Stromal cell of bone marrow (primary cell): ENCODE measurements around the gene SDK2.

Experiments
- DNase-seq: peaks from one replicate; pipeline ENCODE4 v3.0.0-alpha.2; 2012; ENCODE audit warnings: low read depth

Gene SDK2

DNA sequence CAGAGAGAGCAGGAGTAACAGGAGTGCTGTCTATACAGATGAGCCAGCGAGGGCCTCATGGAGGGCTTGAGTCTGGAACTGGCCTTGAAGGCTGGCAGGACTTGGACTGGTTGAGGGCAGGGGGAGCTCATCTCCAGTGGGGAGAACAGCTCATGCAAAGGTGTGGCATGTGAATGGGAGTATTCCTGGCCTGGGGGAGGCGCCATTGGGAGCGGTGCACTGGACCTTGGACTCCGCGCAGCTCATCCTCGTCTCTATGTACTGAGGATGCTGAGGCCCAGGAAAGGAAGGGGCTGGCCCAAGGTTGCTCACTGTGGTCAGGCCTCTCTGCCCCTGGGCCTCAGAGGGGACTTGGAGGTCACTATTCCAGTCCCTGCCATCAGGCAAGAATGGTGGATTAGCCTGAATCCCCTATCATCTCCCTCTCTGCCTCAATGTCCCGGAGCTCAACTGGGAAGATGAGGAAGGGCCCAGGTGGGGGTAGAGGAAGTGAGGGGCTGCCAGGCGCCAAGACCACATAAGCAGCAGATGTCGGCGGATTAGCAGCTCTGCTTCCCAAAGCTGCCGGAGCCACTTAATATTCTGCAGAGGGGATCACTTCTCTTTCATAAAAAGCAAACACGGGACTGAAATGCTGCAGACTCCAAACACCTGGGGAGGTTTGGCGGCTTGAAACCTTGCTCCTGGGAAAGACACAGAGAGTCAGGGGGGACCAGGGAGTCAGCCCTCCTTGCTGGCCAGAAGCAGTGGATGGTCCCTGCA is 88.9 kb downstream of the SDK2 start:
- DNase-seq: no peak

DNA sequence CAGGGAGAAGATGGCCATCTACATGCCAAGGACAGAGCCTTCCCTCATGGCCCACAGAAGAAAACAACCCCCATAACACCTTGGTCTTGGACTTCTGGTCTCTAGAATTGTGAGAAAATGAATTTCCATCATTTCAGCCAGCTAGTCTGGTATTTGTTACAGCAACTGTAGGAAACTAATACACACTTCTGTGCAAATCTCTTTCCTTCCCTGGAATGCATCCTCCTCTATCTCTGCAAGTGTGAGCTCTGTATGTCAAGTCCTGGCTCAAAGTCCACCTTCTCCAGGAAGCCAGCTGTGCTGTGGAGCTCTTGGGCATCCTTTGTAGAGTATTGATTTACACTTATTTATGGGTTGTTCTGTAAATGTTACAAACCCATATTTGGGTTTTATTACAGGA is 89.7 kb downstream of the SDK2 start:
- DNase-seq: no peak

- no peak for DNase-seq
Observed at GRCh38 chr17:73553311-73553710, 90.9 kb downstream of the SDK2 start.

GRCh38 chr17:73552300-73553048 is 91.8 kb downstream of the SDK2 start:
- no peak for DNase-seq

DNA sequence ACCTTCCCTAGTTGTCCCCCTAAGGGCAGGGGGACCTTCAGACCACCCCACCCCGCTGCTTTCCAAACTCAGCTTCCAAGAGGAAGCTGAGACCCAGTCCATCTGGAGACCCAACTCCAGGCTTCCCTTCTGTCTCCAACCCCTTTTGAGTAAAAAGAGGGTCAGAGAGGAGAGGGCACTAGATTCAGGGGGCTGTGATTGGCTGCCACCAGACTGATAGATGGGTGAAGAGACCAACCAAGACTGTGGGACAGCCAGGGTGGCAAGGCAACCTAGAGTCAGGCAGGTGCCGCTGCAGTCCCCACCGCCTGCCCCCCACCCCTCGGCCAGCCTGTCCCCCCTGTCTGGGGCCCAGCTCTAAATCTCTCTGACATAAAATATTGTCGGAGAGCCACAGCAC is 92.5 kb downstream of the SDK2 start:
- DNase-seq: no peak

DNA sequence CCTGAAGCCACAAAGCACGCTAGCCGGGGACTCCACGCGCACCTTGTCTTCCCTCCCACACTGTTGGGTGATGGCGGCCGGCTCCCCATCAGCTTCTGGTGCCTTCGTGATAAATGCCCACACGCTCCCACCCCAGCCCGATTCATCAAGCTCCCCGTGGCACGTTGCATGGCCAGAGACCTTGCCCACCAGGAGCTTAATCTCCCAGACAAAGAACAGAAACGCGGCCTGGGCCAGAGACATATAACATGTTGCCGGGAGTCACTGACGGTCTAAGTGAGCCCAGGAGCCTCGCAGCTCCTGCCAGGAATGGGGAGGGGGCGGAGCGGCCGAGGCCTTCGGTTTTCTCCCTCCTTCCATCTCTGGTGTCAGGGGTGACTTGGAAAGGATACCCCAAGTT is 93.1 kb downstream of the SDK2 start:
- DNase-seq: no peak

DNA sequence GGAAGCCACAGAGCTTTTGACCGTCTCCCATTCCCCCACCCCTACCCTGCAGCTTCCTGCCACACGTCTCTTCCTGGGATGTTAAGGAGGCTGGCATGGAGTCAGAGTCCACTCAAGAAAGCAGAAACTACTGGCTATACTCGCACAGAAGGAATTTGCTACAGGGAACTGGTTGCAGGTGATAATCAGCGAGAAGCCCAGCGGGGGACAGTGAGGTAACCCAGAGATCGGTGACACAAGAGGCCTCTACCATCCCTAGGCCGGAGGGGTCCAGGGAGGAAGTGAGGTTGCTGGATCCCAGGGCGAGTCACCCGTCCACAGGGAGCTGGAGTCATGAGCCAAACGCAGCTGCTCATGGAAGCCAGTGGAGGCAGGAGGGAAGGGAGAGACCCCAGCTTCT is 93.7 kb downstream of the SDK2 start:
- DNase-seq: no peak

DNA sequence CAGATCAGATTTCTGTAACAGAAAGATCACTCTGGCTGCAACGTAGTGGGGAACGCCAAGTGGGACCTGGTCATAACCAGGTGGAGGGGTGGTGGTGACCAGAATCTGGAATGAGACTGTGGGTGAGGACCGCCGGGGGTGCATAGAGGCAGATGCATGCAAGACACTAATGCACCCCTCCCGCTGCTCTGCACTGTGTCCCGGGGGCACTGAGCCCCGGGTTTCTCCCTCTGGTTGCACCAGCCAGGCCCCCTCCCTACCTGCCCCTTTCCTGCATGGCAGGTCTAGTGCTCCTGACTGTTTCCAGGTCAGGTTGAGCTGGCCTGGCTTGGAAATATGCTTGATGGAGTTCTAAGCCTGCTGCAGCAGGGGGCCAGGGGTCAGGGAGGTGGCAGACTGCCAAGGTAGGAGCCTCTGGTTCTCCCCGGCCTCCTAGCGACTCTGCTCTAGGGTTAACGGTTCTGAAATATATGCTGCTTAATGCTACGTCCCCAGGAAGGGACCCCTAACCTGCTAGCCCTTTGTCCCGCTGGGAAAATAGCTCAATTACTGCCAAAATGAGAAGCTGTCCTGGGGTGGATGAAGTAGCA is 94.3 kb downstream of the SDK2 start:
- DNase-seq: no peak

- no peak for DNase-seq
Observed at GRCh38 chr17:73548620-73549311, 95.5 kb downstream of the SDK2 start.

DNA sequence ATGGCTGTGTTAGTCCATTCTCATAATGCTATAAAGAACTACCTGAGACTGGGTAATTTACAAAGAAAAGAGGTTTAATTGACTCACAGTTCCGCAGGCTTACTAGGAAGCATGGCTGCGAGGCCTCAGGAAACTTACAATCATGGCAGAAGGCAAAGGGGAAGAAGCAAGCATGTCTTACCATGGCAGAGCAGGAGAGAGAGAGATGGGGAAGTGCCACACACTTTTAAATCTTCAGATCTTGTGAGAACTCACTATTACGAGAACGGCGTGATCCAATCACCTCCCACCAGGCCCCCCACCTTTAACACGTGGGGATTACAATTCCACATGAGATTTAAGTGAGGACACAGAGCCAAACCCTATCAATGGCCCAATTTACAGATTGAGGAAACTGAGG is 96.5 kb downstream of the SDK2 start:
- DNase-seq: no peak

- DNase-seq: no peak
Observed at GRCh38 chr17:73546770-73547536, 97.3 kb downstream of the SDK2 start.

DNA sequence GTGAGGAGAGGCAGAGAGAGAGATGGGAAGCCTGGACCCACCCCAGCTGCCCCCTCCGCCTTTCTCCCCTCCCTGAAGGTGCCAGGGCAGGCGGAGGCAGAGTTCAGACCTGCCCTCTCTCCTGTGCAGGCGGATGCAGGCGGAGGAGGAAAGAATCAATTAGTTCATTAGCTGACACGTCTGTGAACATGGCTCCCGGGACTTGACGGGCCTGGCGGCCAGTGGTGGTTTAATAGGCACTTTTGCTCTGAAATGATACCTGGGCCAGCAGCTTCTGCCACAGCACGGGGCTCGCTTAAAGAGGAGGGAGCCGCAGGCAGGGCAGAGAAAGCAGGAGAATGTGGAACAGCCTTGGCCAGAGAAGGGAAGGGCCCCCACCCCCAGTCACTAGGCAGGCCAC is 98.1 kb downstream of the SDK2 start:
- no peak for DNase-seq

GRCh38 chr17:73545109-73546032 is 98.9 kb downstream of the SDK2 start:
- DNase-seq: no peak

DNA sequence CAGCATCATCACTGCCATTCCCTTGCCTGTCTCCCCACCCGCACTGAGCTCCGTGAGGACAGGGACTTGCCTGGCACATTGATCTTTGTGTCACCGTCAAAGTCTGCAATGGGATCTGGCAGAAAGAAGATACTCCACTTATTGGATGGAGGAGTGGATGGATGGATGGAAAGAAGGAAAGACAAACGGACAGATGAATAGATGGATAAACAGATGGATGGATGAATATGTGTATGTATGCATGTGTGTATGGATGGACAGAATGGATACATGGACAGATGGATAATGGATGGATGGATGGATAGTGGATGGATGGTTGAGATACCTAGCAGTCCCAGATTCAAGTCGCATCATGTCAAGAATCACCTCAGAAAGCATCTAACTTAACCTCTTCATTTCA is 99.9 kb downstream of the SDK2 start:
- no peak for DNase-seq

- DNase-seq: no peak
Observed at GRCh38 chr17:73542323-73542722, 101.9 kb downstream of the SDK2 start.

GRCh38 chr17:73541561-73541981 is 102.7 kb downstream of the SDK2 start:
- no peak for DNase-seq

DNA sequence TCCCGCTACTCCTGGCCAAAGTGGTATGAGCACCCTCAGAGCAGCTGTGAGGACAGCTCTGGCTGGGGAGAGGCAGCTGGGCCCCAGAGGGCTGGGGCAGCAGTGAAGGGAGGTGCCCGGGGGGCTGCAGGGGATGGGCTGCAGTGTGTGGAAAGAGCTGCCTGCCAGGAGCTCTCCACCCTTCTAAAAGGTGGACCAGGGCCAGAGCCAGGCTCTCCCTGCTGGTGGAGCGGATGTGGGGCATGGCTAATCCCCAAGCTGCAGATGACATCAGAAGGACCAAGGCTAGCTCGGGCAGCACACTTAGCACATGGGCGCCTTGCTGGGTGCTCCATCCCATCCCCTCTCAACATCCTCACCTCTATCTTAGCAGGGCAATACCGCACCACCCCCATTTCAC is 103.1 kb downstream of the SDK2 start:
- no peak for DNase-seq

DNA sequence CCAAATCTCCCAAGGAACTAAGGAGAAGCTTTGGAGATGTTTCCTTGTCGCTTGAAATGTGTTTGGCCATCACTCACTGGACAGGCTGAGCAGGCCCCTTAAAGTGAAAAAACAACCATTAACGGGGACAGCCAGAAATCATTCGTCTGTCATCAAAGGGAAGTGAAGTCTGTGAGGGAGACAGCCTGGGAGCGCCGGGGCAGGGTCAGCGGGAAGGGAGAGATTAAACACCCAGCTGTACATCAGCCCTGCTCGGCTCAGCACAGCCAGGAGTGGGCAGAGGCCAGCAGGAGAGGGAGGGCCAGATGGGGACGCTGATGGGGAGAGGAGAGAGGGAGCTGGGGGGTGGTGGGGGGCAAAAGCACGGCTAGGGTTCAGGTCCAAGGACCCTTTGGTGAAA is 105.1 kb downstream of the SDK2 start:
- no peak for DNase-seq

GRCh38 chr17:73538445-73538844 is 105.8 kb downstream of the SDK2 start:
- no peak for DNase-seq

GRCh38 chr17:73536700-73537605 is 107.3 kb downstream of the SDK2 start:
- no peak for DNase-seq
